Cerebellar nuclear complex (tissue), 1 donor: ENCODE results near the gene TMEM120A.

ENCODE experiments used
- DNase-seq, 2 experiments: peaks; one replicate each; lab custom pipeline; 2025; lab: John Stamatoyannopoulos, UW

TMEM120A gene

GRCh38 chr7:75981203-75981452, 13.3 kb downstream of the TMEM120A start:
- DNase-seq = no peak

GRCh38 chr7:75980430-75981202, 13.8 kb downstream of the TMEM120A start:
- DNase-seq = no peak

DNA sequence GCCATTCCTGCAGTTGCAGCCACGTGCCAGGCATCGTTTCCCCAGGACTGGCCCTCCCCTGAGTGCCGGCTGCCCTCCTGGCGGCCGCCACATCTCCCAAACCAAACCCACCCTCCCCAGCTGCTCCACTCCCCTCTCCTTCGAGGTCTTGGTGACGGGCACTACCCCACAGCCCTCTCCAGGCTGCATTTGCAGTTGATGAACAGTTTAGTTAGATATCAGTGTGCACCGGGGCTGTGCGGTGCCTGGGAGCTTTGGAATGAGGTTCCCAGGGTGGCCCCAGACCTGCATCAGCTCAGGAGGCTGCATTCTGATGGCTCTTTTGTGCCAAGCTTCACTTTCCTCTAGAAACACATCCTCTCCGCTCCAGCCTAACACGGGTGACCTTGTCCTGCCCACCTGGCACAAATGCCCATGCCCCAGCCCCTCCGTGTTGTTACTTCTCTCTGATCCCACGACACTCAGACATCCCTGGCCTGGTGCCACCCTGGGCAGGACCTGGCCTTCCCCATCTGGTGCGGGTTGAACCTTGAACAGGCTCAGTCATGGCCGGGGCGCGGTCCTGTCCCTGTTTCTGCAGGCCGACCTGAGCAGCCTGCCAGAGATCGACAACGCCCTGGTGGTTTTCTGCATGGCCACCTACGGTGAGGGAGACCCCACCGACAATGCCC, 14.5 kb downstream of the TMEM120A start:
- no peak for DNase-seq

- DNase-seq = no peak
Measured at GRCh38 chr7:75977743-75978142, 16.7 kb downstream of the TMEM120A start.

- DNase-seq = no peak
Measured at GRCh38 chr7:75971961-75972763, 22.2 kb downstream of the TMEM120A start.

- no peak for DNase-seq
Measured at GRCh38 chr7:75971309-75971960, 23.0 kb downstream of the TMEM120A start.

GRCh38 chr7:75969704-75970498, 24.5 kb downstream of the TMEM120A start:
- no peak for DNase-seq

GRCh38 chr7:75969182-75969581, 25.2 kb downstream of the TMEM120A start:
- no peak for DNase-seq

DNA sequence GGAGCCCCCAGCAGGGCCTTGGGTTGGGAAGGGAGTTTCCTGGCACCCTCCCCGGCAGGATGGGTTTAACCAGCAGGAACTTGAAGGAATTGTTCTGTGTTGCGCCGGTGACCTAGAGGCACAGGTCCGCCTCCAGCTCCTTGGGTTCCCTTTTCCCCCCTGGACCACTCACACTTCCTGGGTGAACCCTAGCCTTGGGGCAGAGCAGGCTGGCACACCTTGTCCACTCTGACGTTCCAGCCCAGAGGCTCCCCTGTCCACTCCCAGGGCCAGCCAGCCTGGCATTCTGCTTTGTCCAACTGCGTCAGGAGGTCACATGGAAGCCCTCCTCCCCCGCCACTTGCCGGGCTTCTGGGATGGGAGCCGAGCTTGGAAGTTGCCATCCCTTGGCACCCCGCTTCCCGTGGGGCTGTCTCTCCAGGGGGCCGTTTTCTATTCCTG, 25.8 kb downstream of the TMEM120A start:
- no peak for DNase-seq

DNA sequence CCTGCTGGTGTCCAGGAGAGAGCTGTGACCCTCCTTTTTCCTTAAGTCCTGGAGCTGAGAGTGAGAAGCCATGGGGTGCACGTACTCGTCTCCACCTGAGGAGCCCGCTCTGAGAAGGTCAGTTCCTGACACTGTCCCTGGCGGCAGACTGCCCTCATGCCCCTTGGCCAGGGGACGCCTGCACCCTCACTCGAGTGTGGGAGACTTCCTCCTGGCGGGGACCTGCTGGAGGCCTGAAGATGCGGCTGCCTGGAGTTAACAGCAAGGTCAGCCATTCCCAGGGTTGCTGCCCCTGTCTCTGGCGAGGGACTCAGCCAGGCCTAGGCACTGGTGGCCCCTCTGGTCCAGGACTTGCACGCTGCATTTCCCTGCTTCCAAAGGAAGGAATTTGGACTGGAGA, 26.4 kb downstream of the TMEM120A start:
- DNase-seq = no peak

DNA sequence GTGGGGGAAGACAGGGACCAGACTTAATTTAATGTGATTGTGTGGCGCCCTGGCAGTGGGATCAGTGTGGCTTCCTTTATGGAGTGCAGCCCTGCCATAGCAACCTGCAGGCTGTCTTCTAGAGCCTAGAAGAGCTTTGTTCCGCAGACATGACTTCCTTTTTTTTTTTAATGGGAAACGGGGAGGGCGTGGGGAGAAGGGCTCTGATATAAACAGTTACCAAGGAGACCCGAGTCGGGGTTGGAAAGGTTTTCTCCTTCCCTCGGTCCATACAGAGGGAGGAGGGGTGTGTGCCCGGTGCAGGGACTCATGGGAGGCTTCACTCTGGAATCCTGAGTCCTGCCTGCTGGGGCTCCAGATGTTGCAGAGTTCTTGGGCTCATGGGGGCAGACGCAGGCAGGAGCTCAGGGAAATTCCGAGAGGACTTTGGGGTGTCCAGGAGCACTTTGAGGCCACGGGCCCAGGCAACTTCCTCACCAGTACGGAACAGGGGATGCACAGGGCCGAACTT, 26.9 kb downstream of the TMEM120A start:
- no peak for DNase-seq

- no peak for DNase-seq
Measured at GRCh38 chr7:75967055-75967454, 27.3 kb downstream of the TMEM120A start.

DNA sequence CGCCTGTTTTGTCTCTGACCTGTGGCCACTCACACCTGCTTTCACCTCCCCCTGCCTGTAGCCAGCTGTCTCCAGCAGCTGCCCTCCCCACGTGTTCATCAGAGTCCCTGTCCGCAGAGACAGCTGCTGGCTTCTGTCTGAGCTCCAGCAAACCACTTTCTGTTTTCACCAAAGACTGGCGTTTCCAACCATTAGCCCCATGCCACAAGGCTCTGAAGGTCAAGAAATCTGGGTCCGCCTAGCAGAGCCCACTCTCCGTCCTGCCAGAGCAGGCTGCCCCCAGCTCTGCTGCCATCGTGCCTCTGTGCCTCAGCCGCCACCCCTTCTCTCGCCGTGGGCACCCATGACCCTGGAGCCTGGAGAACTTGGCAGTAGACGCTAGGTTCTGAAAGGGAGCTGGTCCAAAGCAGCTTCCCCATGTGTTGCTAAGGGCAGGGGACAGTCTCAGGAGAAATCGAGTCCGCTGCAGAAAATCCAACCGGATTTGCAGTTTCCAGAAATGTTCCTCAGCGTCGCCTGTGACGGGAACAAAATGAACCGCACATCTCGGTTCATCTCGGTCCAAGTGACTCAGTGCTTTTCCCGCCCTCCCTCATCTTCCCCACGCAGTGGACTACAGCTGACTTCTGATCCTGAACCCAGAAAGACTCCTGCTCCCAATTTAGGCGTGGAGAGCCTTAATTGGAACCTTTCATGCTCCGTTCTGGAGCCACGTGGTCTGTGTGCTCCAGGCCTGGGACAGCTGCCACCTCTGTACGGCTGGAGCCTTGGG, 28.0 kb downstream of the TMEM120A start:
- no peak for DNase-seq

DNA sequence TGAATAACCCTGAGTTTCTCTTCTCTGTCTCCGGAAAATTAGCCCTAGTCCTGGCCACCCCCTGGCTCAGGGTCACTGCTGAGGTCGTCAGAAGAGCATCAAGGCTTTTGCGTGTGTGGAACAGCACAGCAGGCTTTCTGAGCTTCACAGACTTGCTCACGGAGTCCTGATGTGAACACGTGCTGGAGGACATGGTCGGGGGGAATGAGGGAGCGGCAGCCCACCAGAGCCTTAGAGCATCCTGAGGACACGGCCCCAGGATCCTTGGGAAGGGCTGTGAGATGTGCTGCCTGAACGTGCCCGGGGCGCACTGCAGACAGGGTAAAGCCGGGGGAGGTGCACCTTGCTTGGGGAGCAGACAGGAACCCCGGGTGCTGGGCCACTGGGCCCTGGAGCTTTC, 28.8 kb downstream of the TMEM120A start:
- no peak for DNase-seq

DNA sequence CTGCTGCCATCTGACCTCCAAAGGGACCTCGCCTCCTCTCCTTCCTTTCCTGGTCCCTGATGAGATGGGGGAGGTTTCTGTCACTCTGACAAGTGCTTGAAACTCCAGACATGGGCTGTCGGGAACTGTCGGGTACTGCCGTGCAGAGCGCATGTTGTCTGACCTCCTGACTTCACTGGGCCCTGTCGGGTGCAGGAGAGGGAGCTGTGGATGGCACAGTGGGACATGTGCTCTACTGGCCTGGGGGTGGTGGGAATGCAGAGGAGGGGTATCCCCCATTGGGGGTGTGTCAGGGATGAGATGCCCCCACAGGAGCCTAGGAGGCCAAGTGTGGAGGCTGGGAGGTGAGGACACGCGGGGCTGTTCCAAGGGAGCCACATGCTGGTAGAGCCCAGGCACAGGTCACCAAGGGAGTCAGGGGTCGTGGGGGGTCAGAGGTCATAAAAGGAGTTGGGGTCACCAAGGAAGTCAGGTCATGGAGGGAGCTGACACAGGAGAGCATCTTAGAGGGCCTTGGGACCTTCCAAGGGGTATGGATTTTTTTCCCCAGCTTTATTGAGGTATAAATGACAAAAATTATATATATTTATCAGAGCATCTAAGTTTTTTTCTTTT, 30.9 kb downstream of the TMEM120A start:
- DNase-seq = no peak

GRCh38 chr7:75962607-75963380, 31.6 kb downstream of the TMEM120A start:
- no peak for DNase-seq

GRCh38 chr7:75961218-75961617, 33.2 kb downstream of the TMEM120A start:
- no peak for DNase-seq

- no peak for DNase-seq
Measured at GRCh38 chr7:75960372-75960771, 34.0 kb downstream of the TMEM120A start.

DNA sequence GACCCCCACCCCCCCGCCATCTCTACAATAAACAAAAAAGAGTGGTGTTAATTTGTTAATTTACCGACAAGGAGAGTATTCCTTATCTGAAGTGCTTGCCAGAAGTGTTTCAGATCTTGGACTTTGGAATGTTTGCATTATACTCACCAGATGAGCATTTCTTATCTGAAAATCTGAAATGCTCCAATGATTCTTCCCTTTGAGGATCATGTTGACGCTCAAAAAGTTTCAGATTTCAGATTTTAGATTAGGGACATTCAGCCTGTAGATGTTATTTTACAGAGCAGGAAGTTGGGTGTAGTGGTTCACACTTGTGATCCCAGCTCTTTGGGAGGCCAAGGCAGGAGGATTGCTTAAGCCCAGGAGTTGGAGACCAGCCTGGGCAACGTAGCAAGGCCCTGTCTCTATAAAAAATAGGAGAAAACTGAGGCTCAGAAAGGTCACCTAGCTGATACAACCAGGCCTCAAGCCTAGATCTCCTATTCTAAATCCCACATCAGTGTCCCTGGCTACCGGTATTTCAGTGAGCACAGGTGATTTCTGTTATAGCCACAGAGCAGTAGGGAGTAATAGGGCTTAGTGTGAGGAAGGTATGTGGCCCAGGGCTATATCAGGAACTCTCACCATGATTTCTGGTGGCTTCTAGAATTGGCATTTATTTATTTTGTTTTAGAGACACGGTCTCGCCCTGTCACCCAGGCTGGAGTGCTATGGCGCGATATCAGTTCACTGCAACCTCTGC, 35.4 kb downstream of the TMEM120A start:
- DNase-seq = no peak
